DND-41 (cell line): ENCODE measurements around the gene TNXB.

Experiments
- ATAC-seq: fragments of 200-7000 bp; cut with Tn5 transposase; 3 replicates; pipeline ENCODE4 v1.9.1; 2021; ENCODE audit warnings: low read depth; ENCODE audit not compliant: insufficient read depth
- DNase-seq: peaks from one replicate; pipeline ENCODE4 v3.0.0-alpha.2; 2020
- H2AFZ ChIP-seq: 2 replicates; pipeline ENCODE4 v1.6.0; 2012; ENCODE audit warnings: low read depth, low read length
- H3K27ac ChIP-seq: 2 replicates; pipeline ENCODE4 v1.5.1; 2012; ENCODE audit warnings: low read length, inconsistent platforms
- H3K27me3 ChIP-seq: fragments of 200-600 bp; sonication (generic); 2 replicates; pipeline ENCODE4 v1.6.0; 2012; ENCODE audit warnings: low read length, mild to moderate bottlenecking, inconsistent platforms; ENCODE audit not compliant: insufficient read depth, poor library complexity
- H3K36me3 ChIP-seq: 2 replicates; pipeline ENCODE4 v1.5.1; 2012; ENCODE audit warnings: low read length, inconsistent platforms; ENCODE audit not compliant: insufficient read depth
- H3K4me1 ChIP-seq: 2 replicates; pipeline ENCODE4 v1.5.1; 2012; ENCODE audit warnings: mild to moderate bottlenecking, low read length; ENCODE audit not compliant: insufficient read depth
- H3K4me2 ChIP-seq: 2 replicates; pipeline ENCODE4 v1.6.0; 2012; ENCODE audit warnings: mild to moderate bottlenecking, moderate library complexity, low read length, inconsistent platforms; ENCODE audit not compliant: insufficient read depth
- H3K4me3 ChIP-seq, 2 experiments: fragments of 200-600 bp in 1 of 2; shearing (Covaris generic) in 1 of 2; 2 replicates each; pipeline ENCODE4 v1.5.1; 2012 to 2016; ENCODE audit warnings: inconsistent platforms in 2 of 2, low read length in 2 of 2, mild to moderate bottlenecking in 2 of 2, low read depth in 1 of 2, moderate library complexity in 1 of 2
- H3K79me2 ChIP-seq: 2 replicates; pipeline ENCODE4 v1.6.0; 2012; ENCODE audit warnings: low read length, inconsistent platforms; ENCODE audit not compliant: insufficient read depth
- H3K9ac ChIP-seq: 2 replicates; pipeline ENCODE4 v1.6.0; 2012; ENCODE audit warnings: low read depth, mild to moderate bottlenecking, inconsistent platforms, low read length, moderate library complexity
- H3K9me3 ChIP-seq: 2 replicates; pipeline ENCODE4 v1.5.1; 2012; ENCODE audit warnings: low read length, moderate library complexity, mild to moderate bottlenecking, inconsistent platforms; ENCODE audit not compliant: insufficient read depth, severe bottlenecking
- H4K20me1 ChIP-seq: 2 replicates; pipeline ENCODE4 v1.6.0; 2012; ENCODE audit warnings: low read length; ENCODE audit not compliant: insufficient read depth
- EZH2 ChIP-seq: IDR thresholded peaks from 3 replicates; pipeline ENCODE4 v1.6.1; 2012; ENCODE audit warnings: borderline replicate concordance, low read depth, mild to moderate bottlenecking, moderate library complexity, low read length, inconsistent platforms; ENCODE audit not compliant: severe bottlenecking
- TF ChIP-seq, protein P1 (sequence below): IDR thresholded peaks from 2 replicates; pipeline ENCODE4 v1.5.1; 2012; ENCODE audit warnings: borderline replicate concordance, low read length, moderate library complexity, mild to moderate bottlenecking; ENCODE audit not compliant: poor library complexity, severe bottlenecking; ENCODE audit errors: extremely low read depth

TNXB gene

DNA sequence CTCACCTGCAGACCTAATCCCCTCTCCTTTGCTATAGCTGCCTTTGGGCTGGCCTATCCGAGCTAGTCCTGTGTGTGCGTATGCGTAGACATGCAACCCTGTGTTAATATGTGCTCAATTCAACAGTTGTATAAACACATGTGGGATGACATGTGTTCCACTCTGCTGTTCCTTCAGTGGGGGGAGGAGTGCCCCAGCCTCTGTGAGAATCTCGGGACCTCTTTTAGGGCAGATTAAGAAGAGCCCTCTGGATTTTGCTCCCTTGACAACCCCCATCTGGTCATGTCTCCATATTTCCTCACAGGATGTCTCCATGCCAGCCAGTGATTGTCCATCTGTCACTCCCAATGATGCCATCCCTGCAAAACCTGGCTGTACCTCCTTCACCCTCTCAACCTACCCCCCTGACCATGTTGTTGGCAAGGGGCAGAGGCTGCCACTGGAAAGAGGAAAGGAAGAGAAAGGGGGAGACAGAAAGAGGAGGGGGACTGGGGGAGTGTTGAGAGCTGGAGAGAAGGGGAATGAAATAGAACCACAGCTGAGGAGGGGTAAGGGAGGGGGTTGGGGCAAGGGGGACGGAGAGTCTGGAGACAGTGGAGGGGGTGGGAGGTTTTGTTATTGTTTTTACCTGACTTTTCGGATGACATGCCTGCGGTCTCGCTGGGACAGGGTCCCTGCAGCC, 42.2 kb upstream of the TNXB start:
- Histone ChIP-seq H3K9ac (no peak overlapping the region), H3K27me3 (peaks cover 7% of the 10 kb centered on the region), H3K4me3 (no peak overlapping the region), H3K4me1 (peaks cover 25% of the 10 kb centered on the region), H3K9me3 (no peaks in the 10 kb centered on the region), H3K27ac (no peak overlapping the region), H2AFZ (no peak overlapping the region), H4K20me1 (peaks cover 9% of the 10 kb centered on the region; the same call in 1 of the 2 replicates), H3K4me2 (no peak overlapping the region), H3K79me2 (peaks cover 20% of the 10 kb centered on the region), H3K36me3 (peaks cover 10% of the 10 kb centered on the region)
- TF ChIP-seq EZH2 = no peak
- TF ChIP-seq, protein P1, sequence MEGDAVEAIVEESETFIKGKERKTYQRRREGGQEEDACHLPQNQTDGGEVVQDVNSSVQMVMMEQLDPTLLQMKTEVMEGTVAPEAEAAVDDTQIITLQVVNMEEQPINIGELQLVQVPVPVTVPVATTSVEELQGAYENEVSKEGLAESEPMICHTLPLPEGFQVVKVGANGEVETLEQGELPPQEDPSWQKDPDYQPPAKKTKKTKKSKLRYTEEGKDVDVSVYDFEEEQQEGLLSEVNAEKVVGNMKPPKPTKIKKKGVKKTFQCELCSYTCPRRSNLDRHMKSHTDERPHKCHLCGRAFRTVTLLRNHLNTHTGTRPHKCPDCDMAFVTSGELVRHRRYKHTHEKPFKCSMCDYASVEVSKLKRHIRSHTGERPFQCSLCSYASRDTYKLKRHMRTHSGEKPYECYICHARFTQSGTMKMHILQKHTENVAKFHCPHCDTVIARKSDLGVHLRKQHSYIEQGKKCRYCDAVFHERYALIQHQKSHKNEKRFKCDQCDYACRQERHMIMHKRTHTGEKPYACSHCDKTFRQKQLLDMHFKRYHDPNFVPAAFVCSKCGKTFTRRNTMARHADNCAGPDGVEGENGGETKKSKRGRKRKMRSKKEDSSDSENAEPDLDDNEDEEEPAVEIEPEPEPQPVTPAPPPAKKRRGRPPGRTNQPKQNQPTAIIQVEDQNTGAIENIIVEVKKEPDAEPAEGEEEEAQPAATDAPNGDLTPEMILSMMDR = no peak
- ATAC-seq = no peak
- DNase-seq = no peak

DNA sequence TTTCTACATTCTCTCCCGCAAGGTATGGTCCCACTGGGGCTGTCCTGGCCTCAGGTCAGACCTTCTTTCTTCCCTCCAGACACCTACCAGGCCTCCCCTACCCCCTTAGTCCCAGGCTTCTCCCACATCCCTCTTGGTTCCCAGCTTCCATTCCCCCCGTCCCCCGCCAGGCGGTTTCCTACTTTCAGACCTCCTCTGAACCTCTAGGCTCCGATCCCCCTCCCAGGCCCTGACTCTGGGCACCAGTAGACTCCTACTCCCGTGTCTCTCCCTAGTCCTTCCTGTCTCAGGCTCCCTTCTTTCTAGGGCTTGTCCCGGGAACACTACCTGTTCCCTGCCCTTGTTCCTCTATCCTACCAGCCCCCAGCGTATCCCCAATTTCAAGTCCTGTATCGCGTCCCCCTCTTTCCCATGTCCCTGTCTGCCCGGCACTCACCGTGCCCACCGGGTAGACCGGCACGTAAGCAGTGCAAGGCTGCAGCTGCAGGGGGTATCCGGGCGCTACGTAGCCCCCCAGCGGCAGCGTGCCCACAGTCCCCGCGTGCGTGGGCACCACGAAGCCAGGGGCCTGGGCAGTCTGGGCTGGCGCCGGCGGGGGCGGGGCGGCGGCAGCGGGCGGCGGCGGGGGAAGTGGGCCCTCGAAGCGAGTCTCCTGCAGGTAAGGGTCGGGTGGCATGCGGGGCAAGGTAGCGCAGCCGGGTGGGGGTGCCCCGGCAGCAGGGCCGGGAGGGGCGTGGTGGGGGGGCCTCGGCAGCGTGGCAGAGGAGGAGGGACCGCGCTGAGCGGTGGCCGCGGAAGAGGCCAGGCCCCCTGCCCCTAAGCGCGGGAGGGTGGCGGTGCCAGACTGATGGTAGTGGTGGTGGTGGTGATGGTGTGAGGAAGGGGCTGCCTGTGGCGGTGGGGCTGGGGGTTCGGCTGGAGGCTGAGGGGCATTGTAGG, 41.1 kb upstream of the TNXB start:
- no peak overlapping the region for H3K4me3 ChIP-seq
- H2AFZ ChIP-seq = no peak overlapping the region
- H3K4me1 ChIP-seq = peaks cover 18% of the 10 kb centered on the region
- H3K36me3 ChIP-seq = no peaks in the 10 kb centered on the region; the same call in 1 of the 2 replicates
- H3K9ac ChIP-seq = no peak overlapping the region
- H3K27ac ChIP-seq = no peak overlapping the region
- DNase-seq (no peak), ATAC-seq (no peak)
- TF ChIP-seq, protein P1 = no peak
- no peak for TF ChIP-seq EZH2
- H3K27me3 ChIP-seq = peaks cover 15% of the 10 kb centered on the region
- no peaks in the 10 kb centered on the region for H3K9me3 ChIP-seq
- peaks cover 12% of the 10 kb centered on the region for H3K79me2 ChIP-seq
- H3K4me2 ChIP-seq = no peak overlapping the region
- H4K20me1 ChIP-seq = 0 out of 2 replicates have a peak, but pooled peaks cover 3% of the 10 kb centered on the region

DNA sequence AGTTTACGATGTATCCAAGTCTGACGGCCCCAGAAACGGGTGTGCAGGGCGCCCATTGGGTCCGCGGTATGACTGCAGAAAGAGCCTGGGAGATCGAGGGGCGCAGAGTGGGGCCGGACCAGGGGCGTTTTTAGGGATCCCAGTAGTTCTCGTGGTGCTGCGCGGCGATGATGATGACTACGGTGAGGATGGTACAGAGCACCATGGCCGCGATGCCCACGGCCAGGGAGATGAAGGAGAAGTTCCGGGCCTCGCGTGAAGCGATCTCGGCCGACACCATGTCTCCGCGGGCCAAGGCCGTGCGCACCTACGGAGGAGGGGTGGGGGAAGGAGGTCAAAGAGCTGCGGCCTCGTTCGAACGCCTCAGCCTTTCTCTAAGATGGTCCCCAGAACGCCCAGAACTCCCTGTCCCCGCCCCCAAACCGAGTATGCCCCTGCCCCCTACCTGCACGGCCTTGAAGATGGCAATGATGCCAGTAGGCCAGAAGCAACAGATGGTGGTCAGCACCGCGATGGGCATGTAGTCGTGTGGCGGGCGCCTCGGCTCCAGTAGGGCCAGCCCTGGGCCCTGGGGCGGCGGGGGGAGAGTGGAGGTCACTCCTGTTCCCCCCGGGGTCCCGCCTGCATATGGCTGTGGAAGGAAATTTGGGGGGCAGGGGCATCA, 40.1 kb upstream of the TNXB start:
- Histone ChIP-seq H3K36me3 (no peaks in the 10 kb centered on the region), H3K27ac (no peak overlapping the region), H3K4me3 (no peak overlapping the region), H3K27me3 (peaks cover 15% of the 10 kb centered on the region), H3K4me1 (peaks cover 10% of the 10 kb centered on the region), H3K9me3 (no peaks in the 10 kb centered on the region), H4K20me1 (no peaks in the 10 kb centered on the region), H3K79me2 (peaks cover 2% of the 10 kb centered on the region), H2AFZ (no peak overlapping the region), H3K4me2 (no peak overlapping the region), H3K9ac (no peak overlapping the region)
- no peak for ATAC-seq
- TF ChIP-seq EZH2 = no peak
- TF ChIP-seq, protein P1 = no peak
- DNase-seq = no peak
